DMS53 (cell line): ENCODE results near the gene VASH1.
"Not testable (repeated sequence)": the region's sequence is repeated elsewhere in the genome, so short reads cannot be mapped to it uniquely, and the experiment has no call there.

Experiments used
- DNase-seq: peaks from one replicate; lab custom pipeline; 2025; lab: John Stamatoyannopoulos, UW

Gene VASH1

DNA sequence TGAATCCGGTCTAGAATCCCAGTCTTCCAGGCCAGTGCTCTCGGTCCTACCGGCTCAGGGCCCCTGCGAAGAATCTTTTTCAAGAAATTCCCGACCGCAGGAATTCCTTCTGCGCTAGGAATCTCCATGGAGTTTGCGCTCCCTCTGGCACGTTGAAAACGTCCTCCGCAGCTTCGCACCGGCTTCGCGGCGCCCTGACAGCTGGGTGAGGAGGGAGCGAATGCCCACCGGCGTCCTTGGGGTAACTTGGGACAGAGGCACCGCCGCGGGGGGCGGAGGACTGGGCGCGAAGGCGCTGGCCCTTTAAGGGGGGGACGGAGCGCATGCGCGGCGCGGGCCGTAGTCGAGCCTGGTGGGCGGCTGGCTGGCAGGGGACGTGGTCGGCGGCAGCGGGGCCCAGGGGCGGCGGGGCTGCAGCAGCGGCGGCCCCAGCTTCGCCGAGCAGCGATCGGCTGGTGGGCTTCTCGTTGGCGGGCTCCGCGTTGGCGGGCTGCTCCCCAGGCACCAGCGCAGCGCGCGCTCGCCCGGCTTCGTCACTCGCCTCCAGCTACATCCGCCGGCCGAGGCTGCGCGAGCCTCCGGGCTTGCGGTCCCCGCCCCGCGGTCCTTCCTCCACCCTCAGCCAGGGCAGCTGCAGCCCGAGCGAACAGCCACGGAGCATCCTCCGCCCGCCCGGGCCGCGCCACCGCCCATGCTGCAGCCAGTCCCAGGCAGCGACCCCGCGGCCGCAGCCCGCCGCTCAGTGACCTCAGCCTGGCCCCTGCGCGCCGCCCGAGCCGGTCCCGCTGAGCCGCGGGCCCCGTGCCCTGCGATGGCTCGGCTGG is at the start of gene VASH1:
VASH1 (plus strand) TSS at position 333 of the 824 bp plus-strand sequence. CDS start 1,354 bp downstream, outside the sequence.
- peak; percentile 80 for DNase-seq

- DNase-seq = no peak
Measured at GRCh38 chr14:76713121-76713520, 48.1 kb upstream of the VASH1 start.

- DNase-seq = no peak
Measured at GRCh38 chr14:76714470-76714869, 46.8 kb upstream of the VASH1 start.

DNA sequence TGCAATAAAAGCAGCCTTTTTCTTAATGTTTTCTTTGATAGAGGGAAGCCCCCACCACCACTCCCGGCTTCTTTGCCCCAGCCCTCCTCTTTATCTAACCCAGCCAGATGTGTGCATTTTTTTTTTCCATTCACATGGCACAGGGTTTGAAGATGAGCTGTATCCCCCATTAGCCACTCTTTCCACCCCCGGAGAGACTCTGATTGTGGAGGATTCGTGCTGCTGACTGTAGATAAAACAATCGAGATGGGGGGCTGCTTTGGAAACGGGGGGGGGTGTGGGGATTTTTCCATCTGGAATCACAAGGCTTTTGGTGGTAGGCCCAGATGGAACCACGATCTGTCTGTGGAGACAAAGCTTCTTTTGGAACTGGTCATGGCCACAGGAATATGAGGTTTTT is 46.2 kb upstream of the VASH1 start:
- no peak for DNase-seq

DNA sequence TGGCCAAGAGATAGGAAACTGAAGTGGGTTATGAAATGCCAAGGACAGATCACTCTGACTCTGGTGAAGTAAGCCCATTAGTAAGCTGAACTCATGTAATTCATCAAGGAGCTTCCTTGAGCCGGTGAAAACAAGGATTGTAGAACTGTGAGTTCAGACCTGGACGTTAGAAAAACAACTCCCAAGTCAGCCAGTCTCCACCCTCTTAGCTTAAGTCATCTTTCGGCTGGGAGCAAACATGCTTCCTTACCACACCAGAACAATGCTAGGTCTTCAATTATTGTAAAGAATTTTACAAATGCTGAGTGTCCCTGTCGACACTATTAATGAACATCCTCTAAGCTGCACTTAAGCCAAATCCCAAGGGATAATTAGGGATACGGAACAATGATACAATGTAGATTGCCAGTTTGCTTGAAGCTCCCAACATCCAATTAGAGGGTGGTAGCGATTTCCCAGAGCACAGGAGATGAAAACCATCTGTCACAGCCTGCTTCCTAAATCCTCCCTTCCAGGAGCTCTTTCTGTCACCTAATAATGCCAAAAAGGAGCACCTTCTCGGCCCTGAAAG is 45.7 kb upstream of the VASH1 start:
- no peak for DNase-seq

- DNase-seq = no peak
Measured at GRCh38 chr14:76716285-76716684, 45.0 kb upstream of the VASH1 start.

- DNase-seq = peak; percentile 17
Measured at GRCh38 chr14:76717508-76718290, 43.6 kb upstream of the VASH1 start.

DNA sequence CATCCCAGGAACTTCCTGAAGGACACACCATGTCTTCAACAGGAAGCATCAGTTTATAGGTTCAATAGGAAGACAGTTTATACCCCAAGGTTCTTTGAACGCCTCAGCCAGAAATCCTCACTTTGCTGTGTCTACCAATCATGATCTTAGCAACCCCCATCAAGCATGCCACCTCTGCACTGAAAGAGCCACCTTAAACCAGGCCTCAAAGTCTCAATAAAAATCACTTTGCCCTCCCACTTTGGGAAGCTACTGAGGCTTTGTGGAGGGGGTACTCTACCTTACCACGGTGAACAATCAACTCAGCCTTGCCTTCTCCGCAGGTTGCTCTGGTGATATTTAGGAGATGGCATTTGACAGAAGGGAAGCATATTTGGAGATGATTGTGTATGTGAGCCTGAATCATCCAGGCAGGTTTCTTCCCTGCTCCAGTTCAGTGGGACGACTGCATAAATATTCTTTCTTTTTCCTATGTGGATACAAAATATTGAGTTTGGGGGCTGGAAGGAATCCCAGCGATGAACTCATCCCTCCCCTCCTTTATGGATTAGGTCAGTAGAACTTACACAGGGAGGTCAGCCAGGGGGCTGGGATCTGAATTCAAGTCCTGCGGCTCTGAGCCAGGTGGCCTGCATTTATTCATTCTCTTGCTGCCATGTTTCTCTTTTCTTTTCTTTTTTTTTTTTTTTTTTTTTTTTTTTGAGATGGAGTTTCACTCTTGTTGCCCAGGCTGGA is 42.8 kb upstream of the VASH1 start:
- DNase-seq = no peak

DNA sequence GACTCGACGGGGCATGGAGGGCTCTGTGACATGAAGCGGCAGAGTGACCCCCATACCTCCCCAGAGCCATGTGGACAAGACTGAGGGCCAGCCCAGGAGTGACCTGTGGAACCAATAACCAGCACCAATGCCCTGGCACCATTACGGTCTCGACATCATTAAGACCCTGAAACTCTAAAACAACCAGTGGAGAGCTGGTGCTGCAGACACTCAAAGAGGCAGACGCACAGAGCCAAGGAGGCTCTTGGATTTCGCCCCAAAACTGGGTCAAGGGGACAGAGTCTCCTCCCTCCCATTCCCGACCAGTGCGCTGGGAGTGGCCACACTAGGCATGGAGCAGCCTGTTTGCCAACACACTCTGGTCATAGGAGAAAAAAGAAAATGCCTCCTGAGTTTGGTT is 41.6 kb upstream of the VASH1 start:
- DNase-seq = no peak

- peak; percentile 52 for DNase-seq
Measured at GRCh38 chr14:76720382-76720813, 40.9 kb upstream of the VASH1 start.

- not testable (repeated sequence) for DNase-seq
Measured at GRCh38 chr14:76721506-76721905, 39.8 kb upstream of the VASH1 start.

DNA sequence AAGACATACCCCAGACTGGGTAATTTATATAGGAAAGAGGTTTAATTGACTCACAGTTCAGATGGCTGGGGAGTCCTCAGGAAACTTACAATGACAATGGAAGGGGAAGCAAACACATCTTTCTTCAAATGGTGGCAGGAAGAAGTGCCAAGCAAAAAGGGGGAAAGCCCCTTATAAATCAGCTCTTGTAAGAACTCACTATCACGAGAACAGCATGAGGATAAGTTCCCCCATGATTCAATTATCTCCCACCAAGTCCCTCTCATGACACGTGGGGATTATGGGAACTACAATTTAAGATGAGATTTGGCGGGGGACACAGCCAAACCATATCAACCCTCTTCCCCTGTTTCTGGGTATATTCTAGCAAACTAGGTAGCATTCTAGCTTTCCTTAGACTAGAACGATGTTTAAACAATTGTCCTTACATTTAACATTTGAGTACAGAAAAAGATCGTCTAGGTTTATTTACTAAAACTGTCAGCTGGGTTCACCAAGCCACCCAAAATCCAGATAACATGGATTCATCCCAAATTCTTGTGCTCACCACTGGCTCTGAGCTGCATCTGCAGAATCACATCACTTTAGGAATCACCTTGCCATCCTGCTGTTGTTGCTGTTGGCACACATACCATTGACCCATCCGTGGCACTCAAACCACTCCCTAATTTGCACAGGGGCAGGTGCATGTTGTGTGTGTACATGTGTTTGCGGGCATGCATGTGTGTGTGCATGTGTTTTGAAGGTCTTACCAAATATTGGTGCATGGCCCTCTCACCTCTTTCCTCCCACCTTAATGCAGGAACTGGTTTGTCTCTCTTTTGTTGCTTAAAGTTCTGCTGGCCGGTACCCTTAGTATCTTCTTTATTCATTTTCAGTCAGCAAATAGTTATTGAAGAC is 36.4 kb upstream of the VASH1 start:
- DNase-seq = no peak

GRCh38 chr14:76726551-76726970 is 34.7 kb upstream of the VASH1 start:
- DNase-seq = no peak

DNA sequence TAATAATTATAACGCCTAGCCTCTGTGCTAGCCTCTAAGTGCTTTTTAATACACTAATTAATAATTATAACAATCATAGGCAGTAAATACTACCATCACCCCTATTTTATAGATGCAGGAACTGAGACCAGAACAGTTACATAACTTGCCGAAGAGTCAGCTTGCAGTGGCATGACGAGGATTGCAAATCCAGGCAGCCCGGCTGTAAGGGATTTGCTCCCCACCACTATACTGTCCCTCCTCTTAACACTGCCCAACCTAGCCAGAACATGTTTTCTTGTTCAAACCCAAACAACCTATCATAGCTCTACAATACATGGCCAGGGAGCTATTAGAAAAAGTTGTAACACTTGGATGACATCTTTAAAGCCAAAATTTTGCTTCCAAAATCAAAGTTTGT is 33.9 kb upstream of the VASH1 start:
- no peak for DNase-seq

- DNase-seq = no peak
Measured at GRCh38 chr14:76727901-76728300, 33.4 kb upstream of the VASH1 start.

- DNase-seq = no peak
Measured at GRCh38 chr14:76729258-76729657, 32.0 kb upstream of the VASH1 start.

GRCh38 chr14:76729953-76730505 is 31.2 kb upstream of the VASH1 start:
- no peak for DNase-seq

DNA sequence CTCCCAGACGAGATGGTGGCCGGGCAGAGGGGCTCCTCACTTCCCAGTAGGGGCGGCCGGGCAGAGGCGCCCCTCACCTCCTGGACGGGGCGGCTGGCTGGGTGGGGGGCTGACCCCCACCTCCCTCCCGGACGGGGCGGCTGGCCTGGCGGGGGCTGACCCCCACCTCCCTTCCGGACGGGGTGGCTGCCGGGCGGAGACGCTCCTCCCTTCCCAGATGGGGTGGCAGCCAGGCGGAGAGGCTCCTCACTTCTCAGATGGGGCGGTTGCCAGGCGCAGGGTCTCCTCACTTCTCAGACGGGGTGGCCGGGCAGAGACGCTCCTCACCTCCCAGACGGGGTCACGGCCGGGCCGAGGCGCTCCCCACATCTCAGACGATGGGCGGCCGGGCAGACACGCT is 26.8 kb upstream of the VASH1 start:
- DNase-seq = not testable (repeated sequence)

DNA sequence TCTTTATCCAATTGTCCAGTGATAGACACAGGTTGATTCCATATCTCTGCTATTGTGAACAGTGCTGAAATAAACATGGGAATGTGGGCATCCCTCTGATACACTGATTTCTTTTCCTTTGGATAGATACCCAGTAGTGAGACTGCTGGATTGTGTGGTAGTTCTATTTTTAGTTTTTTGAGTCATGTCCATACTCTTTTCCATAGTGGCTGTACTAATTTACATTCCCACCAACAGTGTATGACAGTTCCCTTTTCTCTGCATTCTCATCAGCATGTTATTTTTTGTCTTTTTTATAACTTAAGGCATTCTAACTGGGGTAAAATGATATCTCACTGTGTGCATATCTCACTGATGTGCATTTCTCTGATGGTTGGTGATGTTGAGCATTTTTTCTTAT is 24.8 kb upstream of the VASH1 start:
- no peak for DNase-seq

- DNase-seq = no peak
Measured at GRCh38 chr14:76741074-76741473, 20.2 kb upstream of the VASH1 start.

GRCh38 chr14:76742185-76742584 is 19.1 kb upstream of the VASH1 start:
- DNase-seq = no peak
